HepG2 (cell line): Measurements from ENCODE around the gene SPECC1L.

Source experiments
- TCF12 ChIP-seq, 2 experiments: fragments of 450-650 bp in 1 of 2; sonication (generic) in 1 of 2; formaldehyde crosslinking in 1 of 2; IDR thresholded peaks; 2 replicates each; pipeline versions ENCODE4 v1.6.1 to v1.8.0; 2017 to 2022; ENCODE audit warnings: antibody characterized with exemption in 1 of 2, mild to moderate bottlenecking in 1 of 2, missing genetic modification reagents in 1 of 2, moderate library complexity in 1 of 2
- ZNF816 ChIP-seq: sonication (generic); formaldehyde crosslinking; IDR thresholded peaks from 2 replicates; pipeline ENCODE4 v1.8.0; 2022; ENCODE audit warnings: missing genetic modification reagents, mild to moderate bottlenecking, borderline replicate concordance

- TF ChIP-seq ZNF816 (CRISPR knock-in tag): no peak
- TF ChIP-seq TCF12 (IDR thresholded peaks at IDR 0.05): no peak
- TF ChIP-seq TCF12 (CRISPR knock-in tag; IDR thresholded peaks at IDR 0.05): no peak
These were observed 92.6 kb downstream of the SPECC1L start for GRCh38 chr22:24363243-24363642.
